Activated T-cell treated with anti-CD3 and anti-CD28 coated beads, Interleukin-2, amount 50 U/mL, for 24 hours (primary cell): ENCODE measurements around the gene TNFRSF8.
A peak's percentile ranks its signal among the peaks of the same experiment; 100 is the strongest.

Experiments
- DNase-seq: peaks from one replicate; pipeline ENCODE4 v3.0.0-alpha.2; 2020
- H3K27ac Mint-ChIP-seq: 2 replicates; pipeline ENCODE4 v1.8.0; 2020; ENCODE audit warnings: mild to moderate bottlenecking, mixed read lengths
- H3K27me3 Mint-ChIP-seq: 2 replicates; pipeline ENCODE4 v1.8.0; 2020; ENCODE audit warnings: mixed read lengths
- H3K36me3 Mint-ChIP-seq: 2 replicates; pipeline ENCODE4 v1.8.0; 2020; ENCODE audit warnings: low read depth, mixed read lengths
- H3K4me1 Mint-ChIP-seq: 2 replicates; pipeline ENCODE4 v1.8.0; 2020; ENCODE audit warnings: low read depth, mixed read lengths
- H3K4me3 Mint-ChIP-seq: 2 replicates; pipeline ENCODE4 v1.8.0; 2020; ENCODE audit warnings: mild to moderate bottlenecking, moderate library complexity, mixed read lengths
- H3K9me3 Mint-ChIP-seq: 2 replicates; pipeline ENCODE4 v1.8.0; 2020; ENCODE audit warnings: mixed read lengths

Gene TNFRSF8

DNA sequence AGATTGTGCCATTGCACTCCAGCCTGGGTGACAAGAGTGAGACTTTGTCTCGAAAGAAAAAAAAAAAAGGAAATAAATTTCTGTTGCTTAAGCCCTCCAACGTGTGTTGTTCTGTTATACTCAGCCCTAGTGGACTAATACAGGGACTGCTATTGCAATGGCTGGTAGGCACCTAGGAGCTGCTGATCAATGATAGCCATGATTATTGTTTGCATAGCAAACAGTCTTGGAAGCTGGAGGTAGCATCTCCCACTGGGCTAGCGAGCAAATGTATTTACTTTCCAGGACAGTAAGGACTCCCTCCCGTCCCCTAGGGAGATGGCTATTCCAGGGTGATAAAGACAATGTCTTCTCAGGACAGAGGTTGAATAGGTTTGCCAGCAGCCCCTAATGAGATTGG lies 13.5 kb upstream of the TNFRSF8 start:
- Mint-ChIP-seq H3K36me3 (no peaks in the 10 kb centered on the region), H3K27ac (no peak overlapping the region), H3K4me1 (peaks cover 39% of the 10 kb centered on the region), H3K9me3 (no peaks in the 10 kb centered on the region), H3K27me3 (peaks cover 14% of the 10 kb centered on the region), H3K4me3 (no peak overlapping the region)
- DNase-seq: no peak

DNA sequence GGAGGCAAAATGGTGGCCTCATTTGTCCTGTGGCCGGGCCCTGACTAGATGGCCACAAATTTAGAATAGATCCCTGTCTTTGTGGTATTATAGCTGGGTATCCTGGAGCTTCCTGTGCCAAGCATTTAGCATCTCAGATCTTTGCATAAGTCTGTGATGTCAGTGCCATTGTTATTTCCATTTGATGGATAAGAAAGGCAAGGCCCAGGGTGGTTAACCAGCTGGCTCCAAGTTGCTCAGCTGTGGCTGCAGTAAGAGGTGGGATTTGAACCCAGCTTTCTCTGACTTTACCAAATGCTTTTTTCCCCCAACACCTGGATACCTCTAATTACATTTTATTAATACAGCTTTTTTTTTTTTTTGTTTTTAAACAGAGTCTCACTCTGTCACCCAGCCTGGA lies 11.7 kb upstream of the TNFRSF8 start:
- Mint-ChIP-seq H3K27me3 (peaks cover 3% of the 10 kb centered on the region), H3K36me3 (no peaks in the 10 kb centered on the region), H3K27ac (no peak overlapping the region), H3K4me3 (no peak overlapping the region), H3K9me3 (no peaks in the 10 kb centered on the region), H3K4me1 (peaks cover 43% of the 10 kb centered on the region)
- DNase-seq: no peak

DNA sequence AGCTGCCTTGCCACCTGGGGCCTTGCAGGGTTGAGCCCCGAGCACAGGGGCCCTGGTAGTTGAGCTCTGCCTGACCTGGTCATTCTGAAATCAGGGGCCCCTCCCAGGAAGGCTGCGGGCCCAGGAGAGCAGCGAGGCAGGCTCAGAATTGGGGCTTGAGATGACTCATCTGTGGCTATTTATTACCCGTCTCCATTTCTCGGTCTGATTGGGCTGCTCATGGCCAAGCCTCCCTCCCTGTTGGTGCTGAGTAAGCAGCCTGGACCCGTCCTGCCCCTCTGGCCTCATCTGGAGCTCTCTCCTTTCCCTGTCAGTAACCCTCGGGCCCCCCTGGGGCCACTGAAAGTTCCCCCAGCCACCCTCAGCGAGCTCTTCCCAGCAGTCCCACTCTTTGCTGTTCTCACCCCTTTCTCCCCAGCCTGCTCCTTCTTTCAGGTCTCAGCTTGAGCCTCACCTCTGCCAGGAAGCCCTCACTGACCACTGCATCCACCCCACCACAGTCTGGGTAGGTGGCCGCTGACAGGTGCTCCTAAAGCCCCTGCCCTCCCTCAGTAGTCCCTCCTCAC lies 11.0 kb upstream of the TNFRSF8 start:
- Mint-ChIP-seq H3K9me3 (no peaks in the 10 kb centered on the region), H3K36me3 (no peaks in the 10 kb centered on the region), H3K27me3 (peaks cover 3% of the 10 kb centered on the region), H3K4me3 (no peak overlapping the region), H3K4me1 (peaks cover 50% of the 10 kb centered on the region), H3K27ac (peak overlapping the region; percentile 70)
- DNase-seq: peak; percentile 54

DNA sequence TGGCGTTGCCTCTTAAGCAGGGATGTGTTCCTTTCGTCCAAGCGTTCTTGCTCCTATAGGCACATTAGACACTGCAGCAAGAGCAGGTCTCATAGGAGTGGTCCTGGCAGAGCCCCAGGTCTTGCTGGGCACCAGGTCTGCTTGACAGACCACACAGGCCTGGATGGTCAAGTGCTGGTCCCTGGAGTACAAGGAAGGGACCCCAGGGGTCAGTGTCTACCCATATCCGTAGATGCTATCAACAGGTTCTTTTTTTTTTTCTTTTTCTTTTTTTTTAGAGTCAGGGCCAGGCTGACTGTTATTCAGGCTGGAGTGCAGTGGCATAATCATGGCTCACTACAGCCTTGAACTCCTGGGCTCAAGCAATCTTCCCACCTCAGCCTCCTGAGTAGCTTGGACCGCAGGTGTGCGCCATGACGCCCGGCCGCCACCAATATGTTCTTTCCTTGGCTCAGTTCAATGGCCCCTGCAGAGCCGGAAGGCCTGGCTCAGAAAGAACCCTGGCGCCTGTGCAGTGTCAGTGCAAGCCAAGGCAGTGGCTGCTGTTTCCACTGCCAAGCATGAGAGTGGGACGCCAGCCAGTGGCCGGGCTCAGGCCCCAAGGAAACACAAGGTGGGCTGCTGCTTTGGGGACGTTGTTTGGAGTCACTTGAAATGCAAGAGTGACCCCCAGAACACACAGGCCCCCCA lies 10.0 kb upstream of the TNFRSF8 start:
- Mint-ChIP-seq H3K36me3 (no peaks in the 10 kb centered on the region), H3K27me3 (peaks cover 3% of the 10 kb centered on the region), H3K27ac (peak overlapping the region; percentile 63), H3K4me1 (peaks cover 60% of the 10 kb centered on the region), H3K9me3 (no peaks in the 10 kb centered on the region), H3K4me3 (no peak overlapping the region)
- no peak for DNase-seq

DNA sequence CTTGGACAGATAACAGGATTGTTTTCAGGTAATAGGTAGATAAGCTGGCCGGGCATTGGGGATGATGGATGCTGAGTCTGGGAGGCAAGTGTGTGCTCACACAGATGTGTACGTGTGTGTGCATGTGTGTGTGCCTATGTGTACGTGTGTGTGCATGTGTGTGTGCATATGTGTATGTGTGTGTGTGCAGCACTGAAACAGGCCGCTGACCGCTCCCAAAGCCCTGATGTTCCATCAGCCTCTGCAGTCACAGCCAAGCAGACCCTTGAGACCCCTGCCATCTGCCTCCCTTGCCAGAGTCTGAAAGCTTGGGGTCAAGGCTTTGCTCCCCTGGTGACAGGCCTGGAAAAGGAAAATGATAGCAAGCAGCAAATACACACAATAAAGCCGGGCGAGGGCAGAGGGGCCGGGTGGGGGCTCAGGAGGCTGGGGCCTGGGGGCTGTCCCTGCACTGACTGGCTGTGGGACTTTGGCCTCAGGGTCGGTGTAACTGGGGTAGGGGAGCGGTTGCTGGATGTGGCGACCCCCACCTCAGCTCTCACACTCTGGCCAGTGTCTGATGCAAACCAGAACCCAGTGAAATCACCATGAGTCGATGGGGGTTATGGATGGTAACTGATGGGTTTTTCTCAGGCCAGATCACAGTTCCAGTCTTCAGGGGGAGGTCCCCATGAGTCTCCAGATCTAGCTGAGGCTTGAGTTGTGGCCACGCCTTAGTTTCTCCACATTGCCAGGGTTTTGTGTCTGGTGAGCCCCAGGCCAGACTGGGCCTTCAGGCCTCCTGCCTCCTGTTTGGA lies 9.2 kb upstream of the TNFRSF8 start:
- DNase-seq: no peak
- H3K9me3 Mint-ChIP-seq: no peaks in the 10 kb centered on the region
- H3K27me3 Mint-ChIP-seq: peaks cover 3% of the 10 kb centered on the region
- H3K4me3 Mint-ChIP-seq: no peak overlapping the region
- H3K36me3 Mint-ChIP-seq: no peaks in the 10 kb centered on the region
- peaks cover 69% of the 10 kb centered on the region for H3K4me1 Mint-ChIP-seq
- peak overlapping the region; percentile 63 for H3K27ac Mint-ChIP-seq

DNA sequence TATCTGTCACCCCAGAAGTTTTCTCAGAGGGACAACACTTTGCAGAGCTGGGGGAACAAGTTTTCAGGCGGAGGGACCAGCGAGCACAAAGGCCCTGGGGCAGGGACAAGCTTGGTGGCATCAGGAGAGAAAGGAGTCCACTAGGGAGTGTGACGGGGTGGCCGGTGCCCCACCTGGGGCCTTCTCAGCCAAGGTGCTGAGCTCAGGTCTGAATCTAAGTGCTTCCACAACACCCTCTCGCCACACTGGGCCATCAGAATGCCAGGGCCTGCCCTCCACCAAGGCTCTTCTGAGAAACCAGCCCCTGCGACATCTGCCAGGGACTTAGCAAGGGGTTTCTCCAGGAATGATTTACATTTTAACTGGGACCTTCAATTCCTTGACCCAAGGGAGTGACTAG lies 7.8 kb upstream of the TNFRSF8 start:
- Mint-ChIP-seq H3K27ac (no peak overlapping the region), H3K36me3 (no peaks in the 10 kb centered on the region), H3K4me3 (no peak overlapping the region), H3K27me3 (no peaks in the 10 kb centered on the region), H3K4me1 (peaks cover 82% of the 10 kb centered on the region), H3K9me3 (no peaks in the 10 kb centered on the region)
- no peak for DNase-seq

DNA sequence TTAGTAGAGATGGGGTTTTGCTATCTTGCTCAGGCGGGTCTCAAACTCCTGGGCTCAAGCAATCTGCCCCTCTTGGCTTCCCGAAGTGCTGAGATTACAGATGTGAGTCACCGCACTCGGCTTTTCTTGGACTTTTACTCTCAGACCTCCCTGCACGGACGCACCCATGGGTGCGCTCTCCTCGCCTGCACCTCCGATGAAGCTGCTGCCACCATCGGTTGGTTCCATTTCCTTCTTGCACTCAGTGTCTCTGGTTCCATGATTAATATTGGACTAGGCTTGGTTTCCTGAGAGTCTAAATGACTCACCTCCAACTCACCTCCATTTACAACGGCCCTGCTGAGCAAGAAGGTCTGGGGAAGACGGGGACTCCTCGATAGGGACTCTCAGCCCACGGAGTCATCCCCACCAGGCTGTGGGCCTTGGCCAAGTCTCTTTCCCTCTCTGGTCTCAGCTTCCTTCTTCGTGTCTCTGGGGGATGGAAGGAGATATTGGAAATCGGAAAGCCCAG lies 6.7 kb upstream of the TNFRSF8 start:
- H3K27ac Mint-ChIP-seq: peak overlapping the region; percentile 48
- peaks cover 88% of the 10 kb centered on the region for H3K4me1 Mint-ChIP-seq
- H3K4me3 Mint-ChIP-seq: peak overlapping the region; percentile 0
- peaks cover 2% of the 10 kb centered on the region for H3K27me3 Mint-ChIP-seq
- H3K36me3 Mint-ChIP-seq: no peaks in the 10 kb centered on the region
- no peaks in the 10 kb centered on the region for H3K9me3 Mint-ChIP-seq
- no peak for DNase-seq

DNA sequence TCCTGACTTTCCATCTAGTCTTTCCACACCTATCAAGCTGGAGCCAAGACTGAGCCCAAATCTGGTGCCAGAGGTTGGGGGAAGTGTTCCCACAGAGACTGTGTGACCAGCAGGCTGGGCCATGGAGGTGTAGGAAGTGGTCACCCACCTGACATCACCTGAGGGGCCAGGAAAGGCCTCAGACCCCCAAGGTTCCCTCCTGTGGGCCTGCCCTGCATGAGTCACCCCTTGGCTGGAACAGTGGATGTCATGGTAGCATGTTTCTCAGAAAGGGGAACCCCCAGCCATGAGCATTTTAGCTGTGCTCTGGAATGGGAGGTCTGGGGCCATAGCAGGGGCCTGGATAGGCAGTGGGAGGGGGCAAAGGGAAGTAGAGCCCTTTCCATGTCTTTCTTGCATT lies 5.7 kb upstream of the TNFRSF8 start:
- Mint-ChIP-seq H3K27ac (peak overlapping the region; percentile 48), H3K4me3 (no peak overlapping the region), H3K36me3 (no peaks in the 10 kb centered on the region), H3K27me3 (peaks cover 9% of the 10 kb centered on the region), H3K4me1 (peaks cover 82% of the 10 kb centered on the region), H3K9me3 (no peaks in the 10 kb centered on the region)
- DNase-seq: peak; percentile 58

DNA sequence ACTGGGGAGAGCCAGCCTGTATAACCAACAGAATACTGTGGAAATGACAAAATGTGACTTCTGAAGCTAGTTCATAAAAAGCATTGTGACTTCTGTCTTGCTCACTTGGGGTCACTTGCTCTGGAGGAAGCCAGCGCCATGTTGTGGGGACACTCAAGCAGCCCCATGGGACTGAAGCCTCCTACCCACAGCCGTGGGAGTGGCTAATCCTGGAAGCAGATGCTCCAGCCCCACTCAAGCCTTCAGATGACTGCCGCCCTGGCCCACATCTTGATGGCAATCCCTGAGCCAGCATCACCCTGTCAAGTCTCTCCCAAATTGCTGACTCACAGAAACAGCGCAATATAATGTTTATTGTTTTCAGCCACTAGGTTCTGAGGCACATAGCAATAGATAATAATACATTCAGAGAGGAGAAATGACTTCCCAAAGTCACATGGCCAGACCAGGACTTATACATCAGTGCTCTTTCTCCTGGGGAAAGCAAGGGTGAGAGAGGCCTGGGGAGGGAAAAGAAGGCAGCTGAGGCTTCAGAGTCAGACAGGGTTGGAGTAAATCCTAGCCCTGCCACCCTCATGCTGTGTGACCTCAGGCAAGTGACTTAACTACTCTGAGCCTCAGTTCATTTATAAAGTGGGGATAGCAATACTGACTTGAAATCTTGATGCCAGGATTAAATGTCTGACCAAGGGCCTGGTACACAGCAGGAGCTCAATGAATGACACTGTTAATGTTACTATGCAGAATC lies 5.0 kb upstream of the TNFRSF8 start:
- peak overlapping the region; percentile 48 for H3K27ac Mint-ChIP-seq
- H3K36me3 Mint-ChIP-seq: no peaks in the 10 kb centered on the region
- H3K4me3 Mint-ChIP-seq: no peak overlapping the region
- H3K27me3 Mint-ChIP-seq: peaks cover 13% of the 10 kb centered on the region
- H3K9me3 Mint-ChIP-seq: no peaks in the 10 kb centered on the region
- H3K4me1 Mint-ChIP-seq: peaks cover 80% of the 10 kb centered on the region
- no peak for DNase-seq

DNA sequence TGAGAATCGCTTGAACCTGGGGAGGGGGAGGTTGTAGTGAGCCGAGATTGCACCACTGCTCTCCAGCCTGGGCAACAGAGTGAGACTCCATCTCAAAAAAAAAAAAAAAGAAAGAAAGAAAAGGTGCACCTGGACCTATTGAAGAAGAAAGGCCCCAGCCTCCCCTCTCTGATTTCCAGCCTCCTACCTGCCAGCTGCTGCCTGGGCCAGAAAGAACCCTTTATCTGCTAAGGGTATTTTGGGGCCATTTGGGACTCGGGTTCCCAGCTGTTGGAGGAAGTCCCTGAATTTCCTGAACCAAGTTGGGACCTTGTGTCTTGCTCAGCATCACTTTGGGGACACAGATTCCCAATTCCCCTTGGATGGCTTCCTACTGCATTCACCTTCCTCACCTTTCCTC lies 3.9 kb upstream of the TNFRSF8 start:
- no peak for DNase-seq
- Mint-ChIP-seq H3K27ac (peak overlapping the region; percentile 85), H3K4me3 (peak overlapping the region; percentile 33), H3K4me1 (peaks cover 80% of the 10 kb centered on the region), H3K9me3 (no peaks in the 10 kb centered on the region), H3K36me3 (peaks cover 5% of the 10 kb centered on the region), H3K27me3 (peaks cover 22% of the 10 kb centered on the region)

DNA sequence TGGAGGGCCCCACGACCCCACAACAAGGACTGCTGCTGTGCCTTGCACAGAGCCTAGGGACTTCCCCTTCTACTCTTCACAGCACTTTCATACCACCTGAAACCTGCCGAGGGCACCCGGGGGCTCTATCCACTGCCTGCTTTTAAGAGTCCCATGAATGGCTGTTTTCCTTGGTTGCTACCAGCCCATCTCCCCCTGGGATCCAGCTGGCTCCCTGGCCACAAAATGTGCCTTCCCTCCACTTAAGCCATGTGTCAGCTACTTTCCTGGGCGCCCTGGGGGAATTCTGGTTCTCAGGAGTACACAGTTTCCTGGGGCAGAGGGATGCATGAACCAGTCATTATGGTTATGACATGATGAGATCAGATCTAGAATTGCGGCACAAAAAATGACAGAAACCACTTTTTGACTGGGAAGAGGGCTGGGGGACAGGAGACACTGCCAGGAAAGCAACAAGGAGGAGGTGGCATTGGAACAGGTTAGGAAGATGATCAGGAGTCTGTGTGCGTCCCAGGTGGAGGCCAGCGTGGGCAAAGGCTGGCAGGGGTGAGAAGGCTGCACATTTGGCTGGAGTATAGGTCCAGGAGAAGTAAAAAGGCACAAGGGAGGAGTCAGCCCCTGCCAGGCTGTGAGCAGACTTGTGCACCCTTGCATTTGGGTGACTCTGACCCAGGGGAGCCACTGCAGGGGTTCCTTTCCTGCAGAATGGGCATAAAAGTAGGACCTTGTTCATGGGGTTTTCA lies 3.2 kb upstream of the TNFRSF8 start:
- Mint-ChIP-seq H3K36me3 (peaks cover 11% of the 10 kb centered on the region), H3K4me3 (peak overlapping the region; percentile 33), H3K27me3 (peaks cover 29% of the 10 kb centered on the region), H3K4me1 (peaks cover 80% of the 10 kb centered on the region), H3K9me3 (no peaks in the 10 kb centered on the region), H3K27ac (peak overlapping the region; percentile 85)
- DNase-seq: peak; percentile 67

DNA sequence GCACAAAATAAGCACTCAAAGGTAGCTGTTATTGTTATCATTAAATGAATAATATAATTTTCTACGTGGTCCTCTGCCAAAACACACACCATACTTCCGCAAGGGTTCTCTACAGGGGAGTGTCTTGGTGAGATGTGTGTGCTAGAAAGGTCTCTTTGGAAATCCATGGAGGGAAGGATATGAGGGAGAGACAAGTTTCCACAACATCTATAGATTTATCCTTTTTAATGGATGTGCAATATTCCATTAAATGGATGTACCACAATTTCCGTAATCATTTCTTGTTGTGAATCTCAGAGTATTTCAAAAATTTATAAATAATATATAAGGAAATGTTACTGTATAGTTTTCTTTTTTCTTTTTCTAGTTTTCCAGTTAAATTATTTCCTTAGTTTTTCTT lies 2.6 kb upstream of the TNFRSF8 start:
- no peaks in the 10 kb centered on the region for H3K9me3 Mint-ChIP-seq
- no peak overlapping the region for H3K27ac Mint-ChIP-seq
- peaks cover 11% of the 10 kb centered on the region for H3K36me3 Mint-ChIP-seq
- peaks cover 76% of the 10 kb centered on the region for H3K4me1 Mint-ChIP-seq
- H3K27me3 Mint-ChIP-seq: peaks cover 29% of the 10 kb centered on the region
- no peak overlapping the region for H3K4me3 Mint-ChIP-seq
- DNase-seq: no peak

DNA sequence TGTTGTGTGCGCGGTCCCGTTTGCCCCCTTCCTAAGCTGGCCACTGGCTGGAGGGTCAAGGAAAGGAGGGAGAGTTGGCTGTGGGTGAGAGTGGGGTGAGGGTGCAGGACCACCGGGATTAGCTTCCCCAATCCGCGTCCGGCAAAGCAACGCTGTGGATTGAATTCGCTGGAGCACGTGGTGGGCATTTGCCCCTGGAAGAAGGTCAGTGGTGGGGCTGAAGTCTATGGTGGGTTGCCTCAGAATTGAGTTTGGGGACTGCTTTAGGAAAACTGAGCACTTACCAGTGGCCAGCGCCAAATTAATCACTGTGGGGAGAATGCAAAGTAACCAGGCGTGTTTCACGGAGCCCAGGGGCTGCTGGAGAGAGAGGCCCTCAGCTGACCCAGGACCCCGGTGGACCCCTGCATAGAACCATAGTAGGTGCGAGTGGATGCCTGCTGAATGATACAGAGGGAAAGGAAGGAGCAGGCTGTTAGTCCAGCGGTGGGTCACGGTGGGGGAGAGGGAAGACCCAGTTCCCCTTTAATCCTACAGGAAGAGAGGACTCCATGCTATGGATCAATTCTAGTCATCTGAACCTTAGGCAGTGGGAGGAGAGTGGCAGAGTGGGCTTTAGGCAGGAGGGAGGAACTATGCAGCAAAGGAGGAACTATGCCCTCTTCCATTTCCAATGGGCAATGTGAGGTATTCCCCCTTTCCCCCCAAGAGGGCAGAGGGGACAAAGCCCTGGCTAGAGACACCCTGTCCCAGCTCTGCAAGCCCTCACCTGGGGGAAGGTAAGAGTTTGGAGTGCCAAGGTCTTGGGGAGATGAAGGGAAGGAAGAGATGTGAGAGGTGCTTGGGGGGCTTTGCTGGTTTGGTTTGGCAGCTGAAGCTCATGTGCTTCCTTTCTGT lies 1.2 kb downstream of the TNFRSF8 start:
- H3K27ac Mint-ChIP-seq: peak overlapping the region; percentile 60
- peaks cover 70% of the 10 kb centered on the region for H3K4me1 Mint-ChIP-seq
- peak overlapping the region; percentile 84 for H3K4me3 Mint-ChIP-seq
- no peak for DNase-seq
- peaks cover 44% of the 10 kb centered on the region for H3K27me3 Mint-ChIP-seq
- H3K9me3 Mint-ChIP-seq: no peaks in the 10 kb centered on the region
- peaks cover 28% of the 10 kb centered on the region for H3K36me3 Mint-ChIP-seq
